RWPE2 (cell line): Measurements from ENCODE around the gene SDHB.
A peak's percentile ranks its signal among the peaks of the same experiment; 100 is the strongest.

ENCODE experiments used
- ATAC-seq: fragments of 200-7000 bp; cut with Tn5 transposase; 3 replicates; pipeline ENCODE4 v1.9.1; 2021; ENCODE audit warnings: low read depth
- DNase-seq: peaks from one replicate; pipeline ENCODE4 v3.0.0-alpha.2; 2020; ENCODE audit warnings: low spot score
- H3K27ac ChIP-seq: fragments of 450-650 bp; 2 replicates; pipeline ENCODE4 v1.5.1; 2017; ENCODE audit warnings: mild to moderate bottlenecking; ENCODE audit not compliant: poor library complexity, severe bottlenecking
- H3K27me3 ChIP-seq: fragments of 250-450 bp; sonication (Bioruptor Pico); 2 replicates; pipeline ENCODE4 v1.5.1; 2021; ENCODE audit warnings: mild to moderate bottlenecking, moderate library complexity; ENCODE audit not compliant: insufficient read depth, poor library complexity, severe bottlenecking
- H3K36me3 ChIP-seq: fragments of 250-450 bp; sonication (Bioruptor Pico); 2 replicates; pipeline ENCODE4 v1.5.1; 2020; ENCODE audit warnings: low read depth, mild to moderate bottlenecking, moderate library complexity
- H3K4me1 ChIP-seq: fragments of 250-450 bp; sonication (Bioruptor Pico); 2 replicates; pipeline ENCODE4 v1.5.1; 2021; ENCODE audit warnings: mild to moderate bottlenecking, moderate library complexity; ENCODE audit not compliant: insufficient read depth, poor library complexity, severe bottlenecking
- H3K4me3 ChIP-seq: fragments of 250-450 bp; sonication (Bioruptor Pico); 2 replicates; pipeline ENCODE4 v1.5.1; 2021; ENCODE audit warnings: mild to moderate bottlenecking, moderate library complexity; ENCODE audit not compliant: severe bottlenecking
- H3K9me3 ChIP-seq: fragments of 250-450 bp; sonication (Bioruptor Pico); 2 replicates; pipeline ENCODE4 v1.5.1; 2021; ENCODE audit warnings: mild to moderate bottlenecking, moderate library complexity; ENCODE audit not compliant: severe bottlenecking
- CTCF ChIP-seq: fragments of 450-650 bp; IDR thresholded peaks from one replicate; pipeline ENCODE4 v1.5.1; 2017; ENCODE audit warnings: mild to moderate bottlenecking, moderate library complexity; ENCODE audit not compliant: poor library complexity, severe bottlenecking

Gene SDHB

GRCh38 chr1:16977377-16977776, 76.5 kb downstream of the SDHB start:
- no peak for TF ChIP-seq CTCF
- Histone ChIP-seq H3K9me3 (no peaks in the 10 kb centered on the region), H3K4me3 (no peak overlapping the region), H3K36me3 (no peaks in the 10 kb centered on the region), H3K27ac (no peak overlapping the region), H3K4me1 (peaks cover 10% of the 10 kb centered on the region), H3K27me3 (no peaks in the 10 kb centered on the region)
- no peak for ATAC-seq
- DNase-seq, result no peak

GRCh38 chr1:16976966-16977365, 76.9 kb downstream of the SDHB start:
- peaks cover 10% of the 10 kb centered on the region for H3K4me1 ChIP-seq
- DNase-seq, result peak; percentile 49
- H3K27me3 ChIP-seq, result no peaks in the 10 kb centered on the region
- no peaks in the 10 kb centered on the region for H3K36me3 ChIP-seq
- no peak overlapping the region for H3K27ac ChIP-seq
- H3K4me3 ChIP-seq, result no peak overlapping the region
- no peaks in the 10 kb centered on the region for H3K9me3 ChIP-seq
- ATAC-seq, result no peak
- TF ChIP-seq CTCF, result no peak

- no peak for TF ChIP-seq CTCF
- Histone ChIP-seq H3K9me3 (no peaks in the 10 kb centered on the region), H3K27me3 (no peaks in the 10 kb centered on the region), H3K27ac (no peak overlapping the region), H3K4me3 (no peak overlapping the region), H3K4me1 (peaks cover under 1% of the 10 kb centered on the region), H3K36me3 (no peaks in the 10 kb centered on the region)
- DNase-seq (no peak), ATAC-seq (no peak)
Observed at GRCh38 chr1:16975838-16976237, 78.0 kb downstream of the SDHB start.

- Histone ChIP-seq H3K27ac (no peak overlapping the region), H3K27me3 (no peaks in the 10 kb centered on the region), H3K4me1 (no peaks in the 10 kb centered on the region), H3K36me3 (no peaks in the 10 kb centered on the region), H3K9me3 (no peaks in the 10 kb centered on the region), H3K4me3 (no peak overlapping the region)
- ATAC-seq (no peak), DNase-seq (no peak)
- TF ChIP-seq CTCF, result no peak
Observed at GRCh38 chr1:16975211-16975610, 78.6 kb downstream of the SDHB start.

- Histone ChIP-seq H3K27me3 (no peaks in the 10 kb centered on the region), H3K27ac (no peak overlapping the region), H3K4me1 (no peaks in the 10 kb centered on the region), H3K9me3 (no peaks in the 10 kb centered on the region), H3K36me3 (no peaks in the 10 kb centered on the region), H3K4me3 (no peak overlapping the region)
- no peak for TF ChIP-seq CTCF
- DNase-seq, result no peak
- no peak for ATAC-seq
Observed at GRCh38 chr1:16973215-16973614, 80.6 kb downstream of the SDHB start.
